ENCODE measurements around the gene MTPN. TPM values are rescaled to one million over a fixed set of nuclear protein-coding genes. Genes with fewer than 3 reads are reported as not detected.

Gene MTPN
- total RNA-seq, 4 donors from 2014 or later = 48.5 to 94.2 (median 58.7) TPM

DNA sequence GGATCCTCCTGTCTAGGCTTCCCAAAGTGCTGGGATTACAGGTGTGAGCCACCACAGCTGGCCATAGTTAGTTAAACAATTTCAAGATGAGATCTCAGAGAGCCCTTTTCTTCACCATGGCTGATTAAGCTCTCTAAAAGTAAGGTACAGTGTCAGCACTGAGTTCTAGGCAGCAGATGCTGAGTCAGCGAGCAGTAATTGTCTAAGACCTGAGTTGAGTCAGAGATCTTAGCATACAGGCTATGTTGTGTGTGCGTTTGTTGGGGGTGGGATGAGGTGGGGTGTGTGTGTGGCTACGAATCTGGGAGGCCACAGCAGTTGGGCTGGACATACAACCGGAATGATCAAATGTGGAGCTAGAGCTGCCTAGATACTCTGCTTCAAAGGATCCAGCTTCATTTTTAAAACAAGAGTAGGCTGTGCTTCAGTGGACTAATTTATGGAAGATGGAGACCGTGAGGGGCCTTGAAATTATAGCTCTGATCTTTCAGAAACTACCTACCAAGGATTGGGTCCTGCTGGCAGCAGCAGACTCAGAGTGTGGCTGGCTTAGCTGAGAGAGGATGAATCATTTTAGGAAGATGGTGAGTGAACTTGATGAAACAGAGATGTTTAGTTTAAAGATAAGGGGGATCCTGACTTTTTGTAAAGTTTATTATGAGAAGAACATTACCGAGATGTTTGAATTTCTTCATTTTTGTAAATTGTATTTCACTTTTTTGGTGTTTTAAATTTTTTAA is 17.5 kb upstream of the MTPN start:
- in situ Hi-C loops (cut with MboI; ENCODE audit: low sequenced_read_pairs in 4 of 4) = no loop called here
- Histone ChIP-seq H3K9me3 (no peaks in the 10 kb centered on the region), H3K4me1 (no peaks in the 10 kb centered on the region), H3K36me3 (no peaks in the 10 kb centered on the region), H3K27ac (no peak overlapping the region), H3K27me3 (no peaks in the 10 kb centered on the region), H3K4me3 (no peak overlapping the region)
- DNase-seq (no peak), ATAC-seq (no peak)
- intact Hi-C loops (cut with DNase I; ENCODE audit: low total_unique reads) = no loop called here
- TF ChIP-seq POLR2A (IDR thresholded peaks at IDR 0.05) = no peak
- TF ChIP-seq, protein P1, sequence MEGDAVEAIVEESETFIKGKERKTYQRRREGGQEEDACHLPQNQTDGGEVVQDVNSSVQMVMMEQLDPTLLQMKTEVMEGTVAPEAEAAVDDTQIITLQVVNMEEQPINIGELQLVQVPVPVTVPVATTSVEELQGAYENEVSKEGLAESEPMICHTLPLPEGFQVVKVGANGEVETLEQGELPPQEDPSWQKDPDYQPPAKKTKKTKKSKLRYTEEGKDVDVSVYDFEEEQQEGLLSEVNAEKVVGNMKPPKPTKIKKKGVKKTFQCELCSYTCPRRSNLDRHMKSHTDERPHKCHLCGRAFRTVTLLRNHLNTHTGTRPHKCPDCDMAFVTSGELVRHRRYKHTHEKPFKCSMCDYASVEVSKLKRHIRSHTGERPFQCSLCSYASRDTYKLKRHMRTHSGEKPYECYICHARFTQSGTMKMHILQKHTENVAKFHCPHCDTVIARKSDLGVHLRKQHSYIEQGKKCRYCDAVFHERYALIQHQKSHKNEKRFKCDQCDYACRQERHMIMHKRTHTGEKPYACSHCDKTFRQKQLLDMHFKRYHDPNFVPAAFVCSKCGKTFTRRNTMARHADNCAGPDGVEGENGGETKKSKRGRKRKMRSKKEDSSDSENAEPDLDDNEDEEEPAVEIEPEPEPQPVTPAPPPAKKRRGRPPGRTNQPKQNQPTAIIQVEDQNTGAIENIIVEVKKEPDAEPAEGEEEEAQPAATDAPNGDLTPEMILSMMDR (IDR thresholded peaks at IDR 0.05 in 4 of 5, conservative IDR thresholded peaks at IDR 0.05 in 1 of 5) = no peak

DNA sequence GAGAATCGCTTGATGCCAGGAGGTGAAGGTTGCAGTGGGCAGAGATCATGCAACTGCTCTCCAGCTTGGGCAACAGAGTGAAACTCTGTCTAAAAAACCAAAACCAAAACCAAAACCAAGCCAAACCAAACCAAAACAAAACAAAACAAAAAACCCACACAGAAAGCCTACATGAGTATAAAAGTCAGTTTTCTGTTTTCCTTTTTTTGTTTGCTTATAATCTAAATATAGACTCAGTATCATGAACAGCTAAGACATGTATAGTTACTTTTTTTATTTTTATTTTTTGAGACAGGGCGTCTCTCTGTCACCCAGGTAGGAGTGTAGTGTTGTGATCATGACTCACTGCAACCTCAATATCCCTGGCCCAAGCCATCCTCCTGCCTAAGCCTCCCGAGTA is 16.8 kb upstream of the MTPN start:
- no peak for TF ChIP-seq POLR2A (IDR thresholded peaks at IDR 0.05)
- TF ChIP-seq, protein P1 (IDR thresholded peaks at IDR 0.05 in 4 of 5, conservative IDR thresholded peaks at IDR 0.05 in 1 of 5) = no peak
- ATAC-seq (no peak), DNase-seq (no peak)
- Histone ChIP-seq H3K27ac (no peak overlapping the region), H3K4me3 (no peak overlapping the region), H3K4me1 (no peaks in the 10 kb centered on the region), H3K36me3 (no peaks in the 10 kb centered on the region), H3K27me3 (no peaks in the 10 kb centered on the region), H3K9me3 (no peaks in the 10 kb centered on the region)
- in situ Hi-C loops (cut with MboI; ENCODE audit: low sequenced_read_pairs in 4 of 4) = no loop called here
- intact Hi-C loops (cut with DNase I; ENCODE audit: low total_unique reads) = no loop called here

- intact Hi-C loops (cut with DNase I; ENCODE audit: low total_unique reads) = no loop called here
These were observed 14.7 kb upstream of the MTPN start for GRCh38 chr7:135991906-135992305.

DNA sequence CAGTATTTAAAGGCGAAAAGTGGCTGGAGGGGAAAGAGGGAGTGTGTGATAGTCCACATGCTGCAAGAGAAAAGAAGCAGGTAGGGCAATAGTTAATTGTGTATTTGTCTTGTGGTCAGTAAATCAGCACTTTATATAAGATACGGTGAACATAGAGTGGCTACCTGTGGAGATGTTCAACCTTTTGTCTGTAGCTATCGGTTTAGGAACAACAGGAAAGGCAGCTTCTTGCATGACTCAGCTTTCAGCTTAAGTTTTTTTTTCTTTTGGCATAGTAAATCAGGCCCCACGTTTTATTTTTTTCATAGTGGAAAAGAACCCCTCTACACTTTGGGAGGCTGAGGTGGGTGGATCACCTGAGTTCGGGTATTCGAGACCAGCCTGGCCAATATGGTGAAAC is 14.2 kb upstream of the MTPN start:
- Histone ChIP-seq H3K27ac (no peak overlapping the region), H3K4me3 (no peak overlapping the region), H3K9me3 (no peaks in the 10 kb centered on the region), H3K4me1 (no peaks in the 10 kb centered on the region), H3K36me3 (no peaks in the 10 kb centered on the region), H3K27me3 (no peaks in the 10 kb centered on the region)
- intact Hi-C loops (cut with DNase I; ENCODE audit: low total_unique reads) (no loop called here), in situ Hi-C loops (cut with MboI; ENCODE audit: low sequenced_read_pairs in 4 of 4) (no loop called here)
- ATAC-seq = no peak
- no peak for DNase-seq
- TF ChIP-seq, protein P1 (IDR thresholded peaks at IDR 0.05 in 4 of 5, conservative IDR thresholded peaks at IDR 0.05 in 1 of 5) = no peak
- TF ChIP-seq POLR2A (IDR thresholded peaks at IDR 0.05) = no peak

More at GRCh38 chr7:135991906-135992305, 14.7 kb upstream of the MTPN start:
- Histone ChIP-seq H3K36me3 (no peaks in the 10 kb centered on the region), H3K27me3 (no peaks in the 10 kb centered on the region), H3K4me1 (no peaks in the 10 kb centered on the region), H3K4me3 (no peak overlapping the region), H3K27ac (no peak overlapping the region), H3K9me3 (no peaks in the 10 kb centered on the region)
- TF ChIP-seq, protein P1 (IDR thresholded peaks at IDR 0.05 in 4 of 5, conservative IDR thresholded peaks at IDR 0.05 in 1 of 5) = no peak
- TF ChIP-seq POLR2A (IDR thresholded peaks at IDR 0.05) = no peak
- in situ Hi-C loops (cut with MboI; ENCODE audit: low sequenced_read_pairs in 4 of 4) = no loop called here
- ATAC-seq = no peak
- no peak for DNase-seq

- DNase-seq (no peak), ATAC-seq (no peak)
- in situ Hi-C loops (cut with MboI; ENCODE audit: low sequenced_read_pairs in 4 of 4) (no loop called here), intact Hi-C loops (cut with DNase I; ENCODE audit: low total_unique reads) (no loop called here)
- Histone ChIP-seq H3K4me1 (no peaks in the 10 kb centered on the region), H3K27ac (no peak overlapping the region), H3K4me3 (no peak overlapping the region), H3K27me3 (no peaks in the 10 kb centered on the region), H3K36me3 (no peaks in the 10 kb centered on the region), H3K9me3 (no peaks in the 10 kb centered on the region)
- TF ChIP-seq POLR2A (IDR thresholded peaks at IDR 0.05) = no peak
- TF ChIP-seq, protein P1 (IDR thresholded peaks at IDR 0.05 in 4 of 5, conservative IDR thresholded peaks at IDR 0.05 in 1 of 5) = no peak
These were observed 13.1 kb upstream of the MTPN start for GRCh38 chr7:135990258-135990657.

Measured in gastrocnemius medialis (tissue), 4 donors.